ENCODE results near the gene FBXO30. TPM values are rescaled to one million over a fixed set of nuclear protein-coding genes. Genes with fewer than 3 reads are reported as not detected.

FBXO30 gene
- polyA plus RNA-seq, 1 experiment, result 3.5 TPM

- DNase-seq (ENCODE audit: low read depth), result no peak
- POLR2A ChIA-PET, result no interaction called here
- TF ChIP-seq CTCF (IDR thresholded peaks at IDR 0.05; ENCODE audit: insufficient read depth, low read depth, low read length), result no peak
- H3K27me3 ChIP-seq (ENCODE audit: control insufficient read depth, insufficient read depth, low read length), result no peaks in the 10 kb centered on the region
- CTCF ChIA-PET, result no interaction called here
- H3K36me3 ChIP-seq (ENCODE audit: control insufficient read depth, insufficient read depth, low read length), result no peaks in the 10 kb centered on the region
- no peak overlapping the region for H3K4me3 ChIP-seq (ENCODE audit: low read depth, low read length)
Measured at GRCh38 chr6:145752638-145753037, 62.0 kb downstream of the FBXO30 start.

- ChIA-PET CTCF (no interaction called here), POLR2A (no interaction called here)
- H3K4me3 ChIP-seq (ENCODE audit: low read depth, low read length), result no peak overlapping the region
- no peaks in the 10 kb centered on the region for H3K27me3 ChIP-seq (ENCODE audit: control insufficient read depth, insufficient read depth, low read length)
- no peaks in the 10 kb centered on the region for H3K36me3 ChIP-seq (ENCODE audit: control insufficient read depth, insufficient read depth, low read length)
- peak; percentile 55 for DNase-seq (ENCODE audit: low read depth)
- TF ChIP-seq CTCF (IDR thresholded peaks at IDR 0.05; ENCODE audit: insufficient read depth, low read depth, low read length), result no peak
Measured at GRCh38 chr6:145749632-145750031, 65.0 kb downstream of the FBXO30 start.

- no peaks in the 10 kb centered on the region for H3K36me3 ChIP-seq (ENCODE audit: control insufficient read depth, insufficient read depth, low read length)
- no peak for TF ChIP-seq CTCF (IDR thresholded peaks at IDR 0.05; ENCODE audit: insufficient read depth, low read depth, low read length)
- CTCF ChIA-PET, result interaction anchor here (2.0 kb wide), 1 partner anchor 13 kb away, joined by 7 read pairs; no protein-coding TSS in a partner anchor
Measured at GRCh38 chr6:145745861-145746260, 68.7 kb downstream of the FBXO30 start.

GRCh38 chr6:145744619-145745018 lies 70.0 kb downstream of the FBXO30 start:
- no peaks in the 10 kb centered on the region for H3K27me3 ChIP-seq (ENCODE audit: control insufficient read depth, insufficient read depth, low read length)
- CTCF ChIA-PET, result no interaction called here
- POLR2A ChIA-PET, result no interaction called here
- no peak for DNase-seq (ENCODE audit: low read depth)
- H3K36me3 ChIP-seq (ENCODE audit: control insufficient read depth, insufficient read depth, low read length), result no peaks in the 10 kb centered on the region
- no peak for TF ChIP-seq CTCF (IDR thresholded peaks at IDR 0.05; ENCODE audit: insufficient read depth, low read depth, low read length)
- no peak overlapping the region for H3K4me3 ChIP-seq (ENCODE audit: low read depth, low read length)

More at GRCh38 chr6:145745861-145746260, 68.7 kb downstream of the FBXO30 start:
- POLR2A ChIA-PET, result interaction anchor here (0.6 kb wide), 1 partner anchor 155 kb away, joined by 3 read pairs; no protein-coding TSS in a partner anchor
- no peaks in the 10 kb centered on the region for H3K27me3 ChIP-seq (ENCODE audit: control insufficient read depth, insufficient read depth, low read length)
- DNase-seq (ENCODE audit: low read depth), result no peak
- no peak overlapping the region for H3K4me3 ChIP-seq (ENCODE audit: low read depth, low read length)

Other genes starting within 250 kb of the FBXO30 start
- 6.4 and 6.5 TPM in 2 replicates for gene EPM2A, start 79.3 kb downstream of the FBXO30 start, polyA plus RNA-seq (2011; rRNA removed)
- 4.0 and 6.0 TPM in 2 replicates for gene SHPRH, start 149.6 kb upstream of the FBXO30 start, polyA plus RNA-seq (2011; rRNA removed)
- gene GRM1, start 214.3 kb upstream of the FBXO30 start, polyA plus RNA-seq (2011; rRNA removed), result 0.01 and 0.02 TPM in 2 replicates

Measured in BJ (cell line).